AG09309 (cell line): ENCODE measurements around the gene ROR1.

ENCODE experiments used
- DNase-seq: peaks from one replicate; pipeline ENCODE4 v3.0.0-alpha.2; 2010; ENCODE audit warnings: low read depth
- H3K4me3 ChIP-seq: 2 replicates; pipeline ENCODE4 v1.5.1; 2011; ENCODE audit warnings: mild to moderate bottlenecking, low read depth, low read length, moderate library complexity; ENCODE audit not compliant: control insufficient read depth
- TF ChIP-seq, protein P1 (sequence below): IDR thresholded peaks from 2 replicates; pipeline ENCODE4 v1.5.1; 2011; ENCODE audit warnings: mild to moderate bottlenecking, low read depth, low read length, inconsistent platforms; ENCODE audit not compliant: insufficient read depth, control insufficient read depth; ENCODE audit errors: missing control alignments

The ROR1 gene

GRCh38 chr1:64041371-64042131 is 267.7 kb downstream of the ROR1 start:
- no peak overlapping the region for H3K4me3 ChIP-seq
- TF ChIP-seq, protein P1, sequence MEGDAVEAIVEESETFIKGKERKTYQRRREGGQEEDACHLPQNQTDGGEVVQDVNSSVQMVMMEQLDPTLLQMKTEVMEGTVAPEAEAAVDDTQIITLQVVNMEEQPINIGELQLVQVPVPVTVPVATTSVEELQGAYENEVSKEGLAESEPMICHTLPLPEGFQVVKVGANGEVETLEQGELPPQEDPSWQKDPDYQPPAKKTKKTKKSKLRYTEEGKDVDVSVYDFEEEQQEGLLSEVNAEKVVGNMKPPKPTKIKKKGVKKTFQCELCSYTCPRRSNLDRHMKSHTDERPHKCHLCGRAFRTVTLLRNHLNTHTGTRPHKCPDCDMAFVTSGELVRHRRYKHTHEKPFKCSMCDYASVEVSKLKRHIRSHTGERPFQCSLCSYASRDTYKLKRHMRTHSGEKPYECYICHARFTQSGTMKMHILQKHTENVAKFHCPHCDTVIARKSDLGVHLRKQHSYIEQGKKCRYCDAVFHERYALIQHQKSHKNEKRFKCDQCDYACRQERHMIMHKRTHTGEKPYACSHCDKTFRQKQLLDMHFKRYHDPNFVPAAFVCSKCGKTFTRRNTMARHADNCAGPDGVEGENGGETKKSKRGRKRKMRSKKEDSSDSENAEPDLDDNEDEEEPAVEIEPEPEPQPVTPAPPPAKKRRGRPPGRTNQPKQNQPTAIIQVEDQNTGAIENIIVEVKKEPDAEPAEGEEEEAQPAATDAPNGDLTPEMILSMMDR = no peak
- no peak for DNase-seq

- no peak overlapping the region for H3K4me3 ChIP-seq
Measured at GRCh38 chr1:64042331-64043100, 268.7 kb downstream of the ROR1 start.

GRCh38 chr1:64043288-64043687 is 269.5 kb downstream of the ROR1 start:
- TF ChIP-seq, protein P1 = no peak
- DNase-seq = no peak
- no peak overlapping the region for H3K4me3 ChIP-seq

More at GRCh38 chr1:64042331-64043100, 268.7 kb downstream of the ROR1 start:
- TF ChIP-seq, protein P1 = no peak
- DNase-seq = peak; percentile 68

- TF ChIP-seq, protein P1 = no peak
- no peak overlapping the region for H3K4me3 ChIP-seq
- peak; percentile 68 for DNase-seq
Measured at GRCh38 chr1:64043976-64044375, 270.2 kb downstream of the ROR1 start.

DNA sequence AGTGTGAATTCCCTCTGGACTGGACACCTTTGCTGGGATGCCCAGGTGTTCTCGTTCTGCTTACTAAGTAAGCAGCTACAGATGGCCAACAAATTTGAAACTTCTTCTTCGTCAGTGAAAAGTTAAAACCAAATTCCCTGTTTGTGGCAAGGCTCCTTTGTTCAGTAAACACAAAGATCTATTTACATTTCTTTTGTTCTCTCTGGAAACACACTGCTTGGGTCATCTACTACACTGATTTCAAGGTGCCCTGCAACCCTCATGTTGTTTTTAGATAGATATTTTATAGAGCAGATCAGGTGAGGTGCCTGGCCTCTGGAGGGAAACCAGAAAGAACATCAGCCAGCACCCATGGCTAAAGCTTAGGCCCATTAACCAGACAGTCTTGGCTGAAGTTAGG is 272.4 kb downstream of the ROR1 start:
- TF ChIP-seq, protein P1 = no peak
- no peak for DNase-seq
- no peak overlapping the region for H3K4me3 ChIP-seq

DNA sequence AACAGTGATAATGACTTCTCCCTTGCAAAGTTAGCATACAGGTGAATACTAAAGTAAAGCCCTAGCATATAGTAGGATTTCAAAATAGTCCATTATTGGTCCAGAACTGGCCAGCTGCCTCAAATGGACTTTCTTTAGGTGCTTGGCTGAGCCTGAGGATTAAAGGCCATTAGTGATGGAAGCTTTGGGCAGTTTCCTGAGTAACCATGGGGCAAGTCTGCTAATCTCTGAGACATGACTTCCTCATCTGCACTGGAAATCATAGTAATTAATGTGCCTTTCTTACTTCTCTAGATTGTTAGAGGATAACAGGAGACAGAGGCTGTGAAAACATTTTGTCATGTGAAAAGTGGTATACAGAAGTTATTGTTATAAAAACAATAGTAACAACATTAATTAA is 273.1 kb downstream of the ROR1 start:
- DNase-seq = no peak
- TF ChIP-seq, protein P1 = no peak

More for the DNA sequence above, 273.1 kb downstream of the ROR1 start:
- H3K4me3 ChIP-seq = no peak overlapping the region
